Bronchial epithelial cell (primary cell): Measurements from ENCODE around the gene LY6G6C. TPM values are rescaled to one million over a fixed set of nuclear protein-coding genes. Genes with fewer than 3 reads are reported as not detected.
"Not testable (repeated sequence)": the region's sequence is repeated elsewhere in the genome, so short reads cannot be mapped to it uniquely, and the experiment has no call there.

Source experiments
- DNase-seq: peaks from one replicate; pipeline ENCODE4 v3.0.0-alpha.2; 2010; ENCODE audit warnings: low read depth
- FAIRE-seq: peaks from 2 replicates; lab custom pipeline; 2011; peaks lifted over from hg19 to GRCh38; lab: Jason Lieb, UNC
- H3K27me3 ChIP-seq: 2 replicates; pipeline ENCODE4 v1.5.1; 2011; ENCODE audit warnings: low read length; ENCODE audit not compliant: control insufficient read depth, insufficient read depth
- H3K36me3 ChIP-seq: 2 replicates; pipeline ENCODE4 v1.5.1; 2011; ENCODE audit warnings: low read length; ENCODE audit not compliant: control insufficient read depth, insufficient read depth
- H3K4me3 ChIP-seq: 2 replicates; pipeline ENCODE4 v1.5.1; 2011; ENCODE audit warnings: mild to moderate bottlenecking, low read depth, low read length, control low read depth
- CTCF ChIP-seq: IDR thresholded peaks from 2 replicates; pipeline ENCODE4 v1.5.1; 2011; ENCODE audit warnings: mild to moderate bottlenecking, moderate library complexity, low read length, control low read depth, inconsistent platforms; ENCODE audit not compliant: insufficient read depth, severe bottlenecking
- total RNA-seq: library from RNA; depleted of rRNA; stranded (reverse); fragments of >200 nt; gene quantifications from 2 replicates; pipeline ENCODE4 v1.2.1, GENCODE V29; 2014

Gene LY6G6C
- total RNA-seq, 1 donor from 2014 or later, result not detected

- Histone ChIP-seq H3K27me3 (no peaks in the 10 kb centered on the region), H3K36me3 (no peaks in the 10 kb centered on the region), H3K4me3 (no peak overlapping the region)
- TF ChIP-seq CTCF, result no peak
- DNase-seq (no peak), FAIRE-seq (no peak)
Measured at GRCh38 chr6:31710523-31711219, 10.9 kb downstream of the LY6G6C start.

- H3K4me3 ChIP-seq, H3K27me3 ChIP-seq, H3K36me3 ChIP-seq, FAIRE-seq, DNase-seq: not testable (repeated sequence)
Measured at GRCh38 chr6:31709157-31709556, 12.4 kb downstream of the LY6G6C start.

- FAIRE-seq (no peak), DNase-seq (no peak)
- no peaks in the 10 kb centered on the region for H3K27me3 ChIP-seq
- H3K4me3 ChIP-seq, result no peak overlapping the region
- no peaks in the 10 kb centered on the region for H3K36me3 ChIP-seq
- no peak for TF ChIP-seq CTCF
Measured at GRCh38 chr6:31708224-31708623, 13.3 kb downstream of the LY6G6C start.

GRCh38 chr6:31707701-31708100, 13.8 kb downstream of the LY6G6C start:
- Histone ChIP-seq H3K36me3 (no peaks in the 10 kb centered on the region), H3K4me3 (no peak overlapping the region), H3K27me3 (no peaks in the 10 kb centered on the region)
- FAIRE-seq (no peak), DNase-seq (no peak)
- no peak for TF ChIP-seq CTCF

GRCh38 chr6:31706599-31706998, 14.9 kb downstream of the LY6G6C start, which contains the start of gene LY6G6F:
LY6G6F (plus strand) TSS chr6:31706866; CDS start chr6:31706907, 41 bp downstream.
- H3K27me3 ChIP-seq, result no peaks in the 10 kb centered on the region
- no peak for DNase-seq
- H3K36me3 ChIP-seq, result no peaks in the 10 kb centered on the region
- no peak for FAIRE-seq
- no peak within 1 kb of the TSS for H3K4me3 ChIP-seq
- no peak for TF ChIP-seq CTCF

GRCh38 chr6:31705931-31706330, 15.6 kb downstream of the LY6G6C start:
- Histone ChIP-seq H3K4me3 (no peak overlapping the region), H3K36me3 (peaks cover under 1% of the 10 kb centered on the region), H3K27me3 (no peaks in the 10 kb centered on the region)
- no peak for TF ChIP-seq CTCF
- DNase-seq (no peak), FAIRE-seq (no peak)
